Medulla oblongata (tissue), 1 donor: ENCODE data around the gene TCF12.
"Not testable (repeated sequence)": the region's sequence is repeated elsewhere in the genome, so short reads cannot be mapped to it uniquely, and the experiment has no call there.

Experiments
- DNase-seq: peaks from one replicate; pipeline ENCODE4 v3.0.0-alpha.2; 2015; ENCODE audit errors: extremely low spot score

TCF12 gene

GRCh38 chr15:56946150-56946549, 27.7 kb downstream of the TCF12 start:
- DNase-seq: no peak

DNA sequence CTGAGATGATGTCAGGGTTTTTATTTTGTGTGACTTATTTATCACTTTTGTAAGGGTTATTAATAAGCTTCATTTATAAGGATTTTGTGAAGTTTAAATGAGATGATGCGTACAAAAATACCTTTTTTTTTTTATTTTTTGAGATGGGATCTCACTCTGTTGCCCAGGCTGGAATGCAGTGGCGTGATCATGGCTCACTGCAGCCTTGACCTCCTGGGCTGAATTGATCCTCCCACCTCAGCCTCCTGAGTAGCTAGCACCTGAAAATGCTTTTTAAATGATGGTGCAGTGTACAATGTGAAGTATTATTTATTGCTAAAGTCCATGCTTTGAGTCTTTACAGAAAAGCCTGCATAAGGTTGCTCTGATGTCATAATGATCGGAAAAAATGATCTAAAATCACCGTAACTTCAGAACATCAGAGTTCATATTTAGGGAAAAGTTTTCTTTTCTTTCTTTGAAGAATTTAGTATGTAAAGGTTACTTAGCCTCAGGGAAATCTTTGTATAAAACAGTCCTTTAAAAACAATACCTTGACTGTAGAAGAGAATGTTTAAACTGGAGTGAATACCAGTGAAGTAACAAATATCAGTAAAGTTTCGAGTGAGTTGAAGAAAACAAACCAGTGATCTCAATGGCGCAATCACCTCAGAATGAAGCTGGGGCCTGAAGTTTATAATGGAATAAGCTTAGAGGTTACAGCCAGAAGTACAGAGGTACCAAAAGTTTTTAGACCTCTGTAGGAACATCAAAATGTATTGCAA, 29.7 kb downstream of the TCF12 start:
- no peak for DNase-seq

DNA sequence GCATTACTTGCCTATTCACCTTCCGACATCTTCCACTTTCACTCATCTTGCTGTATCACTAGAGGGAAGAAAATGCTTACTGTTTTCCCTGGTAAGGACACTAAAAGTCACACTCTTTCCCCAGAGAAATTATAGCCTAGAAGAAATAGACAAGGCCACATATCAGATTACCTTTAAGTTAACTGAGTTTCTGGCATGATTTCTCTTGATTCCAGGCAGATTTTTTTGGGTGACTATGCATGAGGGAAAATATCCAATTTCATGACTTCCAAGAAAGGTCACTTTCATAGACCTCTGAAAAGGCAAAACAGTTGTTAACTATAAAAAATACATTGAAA, 30.3 kb downstream of the TCF12 start:
- no peak for DNase-seq

- no peak for DNase-seq
Observed at GRCh38 chr15:56950979-56951378, 32.5 kb downstream of the TCF12 start.

DNA sequence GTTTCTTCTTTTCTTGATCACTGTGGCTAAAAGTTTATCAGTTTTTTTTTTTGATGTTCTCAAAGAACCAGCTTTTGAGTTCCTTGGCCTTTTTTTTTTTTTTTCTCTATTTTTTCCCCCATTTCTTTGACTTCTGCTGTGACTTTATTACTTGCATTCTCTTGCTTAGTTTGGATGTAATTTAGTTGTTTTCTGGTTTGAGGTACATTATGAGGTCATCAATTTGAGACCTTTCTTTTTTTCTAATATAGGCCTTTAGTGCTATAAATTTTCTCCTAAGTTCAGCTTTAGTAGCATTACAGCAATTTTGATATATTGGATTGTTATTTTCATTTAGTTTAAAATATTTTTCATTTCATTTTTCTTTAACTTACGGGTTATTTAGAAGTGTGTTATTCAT, 35.3 kb downstream of the TCF12 start:
- DNase-seq: no peak

- not testable (repeated sequence) for DNase-seq
Observed at GRCh38 chr15:56955011-56955410, 36.6 kb downstream of the TCF12 start.

DNA sequence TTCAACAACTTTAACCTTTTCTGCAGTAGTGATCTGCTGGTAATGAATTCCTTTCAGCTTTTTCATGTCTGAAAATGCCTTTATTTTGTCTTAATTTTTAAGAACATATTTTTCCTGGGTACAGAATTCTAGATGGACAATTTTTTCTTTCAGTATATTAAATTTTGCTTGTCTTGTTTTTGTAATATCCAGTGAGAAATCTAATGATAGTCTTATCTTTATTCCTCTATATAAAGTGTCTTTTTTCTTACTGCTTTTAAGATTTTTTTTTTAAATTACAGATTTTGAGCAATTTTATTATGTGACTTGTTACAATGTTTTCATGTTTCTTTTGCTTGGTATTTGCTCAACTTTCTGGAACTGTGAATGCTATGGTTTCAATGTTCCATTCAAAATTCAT, 38.1 kb downstream of the TCF12 start:
- DNase-seq: no peak

DNA sequence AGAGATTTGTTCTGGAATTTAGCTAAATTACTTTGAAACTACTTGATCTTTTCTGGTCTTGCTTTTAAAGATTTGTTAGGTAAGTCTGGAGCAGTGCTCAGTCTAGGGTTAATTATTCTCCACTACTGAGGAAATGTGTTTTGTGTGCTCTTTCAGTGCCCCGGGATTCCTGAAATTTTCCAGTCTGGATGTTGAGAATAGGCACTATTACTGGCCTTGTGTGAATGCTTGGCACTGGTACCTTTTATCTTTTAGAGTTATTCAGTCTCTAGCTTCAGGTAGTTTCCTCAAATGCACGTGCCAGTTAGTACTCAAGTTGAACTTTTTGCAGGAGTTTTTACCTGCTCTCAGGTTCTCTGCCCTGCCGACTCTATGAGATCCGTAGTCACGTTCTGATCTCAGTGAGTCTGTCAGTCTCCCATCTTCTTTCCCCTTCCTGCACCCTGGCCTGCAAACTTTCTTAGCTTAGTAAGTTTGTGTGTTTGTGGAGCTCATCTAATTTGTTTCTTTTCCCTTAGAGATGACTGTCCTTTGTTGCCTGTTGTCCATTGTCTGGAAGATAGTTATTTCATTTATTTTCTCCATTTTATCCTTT, 39.5 kb downstream of the TCF12 start:
- no peak for DNase-seq

DNA sequence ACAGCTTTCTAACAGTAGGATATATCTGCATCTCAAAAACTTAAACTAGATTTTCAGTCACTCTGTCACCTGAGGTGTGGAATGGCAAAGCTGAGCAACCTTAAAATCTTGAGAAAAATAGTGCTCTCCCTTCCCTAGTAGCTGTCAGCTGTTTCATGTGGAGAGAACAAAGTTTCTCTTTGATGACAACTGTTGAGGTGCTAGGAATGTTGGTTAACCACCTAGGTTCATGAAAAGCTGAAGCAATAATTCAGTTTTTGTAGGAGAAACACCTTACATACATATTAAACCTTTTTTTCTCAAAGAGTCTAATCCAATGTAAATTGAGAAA, 40.8 kb downstream of the TCF12 start:
- no peak for DNase-seq

- DNase-seq: no peak
Observed at GRCh38 chr15:56960116-56960515, 41.7 kb downstream of the TCF12 start.

DNA sequence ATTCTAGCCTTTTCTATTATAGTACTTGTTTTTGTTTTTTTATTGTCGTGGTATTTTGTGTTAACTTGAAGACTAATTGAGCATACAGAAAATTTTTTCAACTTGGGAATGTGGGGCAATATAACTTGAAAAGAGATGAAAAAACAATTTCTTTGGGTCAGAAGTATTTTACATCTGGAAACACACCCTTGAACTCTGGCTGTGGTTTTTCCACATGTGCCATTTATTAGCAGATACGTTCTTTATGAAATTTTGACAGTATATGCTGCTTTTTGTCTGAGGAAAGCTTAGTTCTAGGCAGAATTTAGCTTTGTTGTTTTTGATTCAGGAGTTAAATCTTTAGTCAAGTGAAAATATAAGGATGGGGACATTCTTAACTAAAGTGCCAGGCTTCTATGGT, 44.7 kb downstream of the TCF12 start:
- DNase-seq: no peak

DNA sequence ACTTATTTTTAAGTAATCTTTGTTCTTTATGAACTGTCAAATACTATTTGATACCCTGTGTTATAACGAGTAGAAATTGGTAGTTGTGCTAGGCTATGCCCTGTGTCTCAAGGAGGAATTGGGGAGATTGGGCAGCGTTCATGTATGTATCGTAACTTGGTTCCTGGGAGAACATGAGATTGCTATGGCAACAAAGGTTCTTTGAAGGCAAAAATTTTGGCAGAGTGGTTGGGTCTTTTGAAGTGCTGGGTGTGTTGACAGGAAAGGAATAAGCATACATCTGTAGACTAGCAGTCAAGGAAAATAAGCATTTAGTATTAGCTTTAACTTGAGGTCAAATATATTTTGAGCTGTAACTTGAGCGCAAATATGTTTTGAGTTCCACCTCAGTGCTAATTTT, 45.3 kb downstream of the TCF12 start:
- no peak for DNase-seq

DNA sequence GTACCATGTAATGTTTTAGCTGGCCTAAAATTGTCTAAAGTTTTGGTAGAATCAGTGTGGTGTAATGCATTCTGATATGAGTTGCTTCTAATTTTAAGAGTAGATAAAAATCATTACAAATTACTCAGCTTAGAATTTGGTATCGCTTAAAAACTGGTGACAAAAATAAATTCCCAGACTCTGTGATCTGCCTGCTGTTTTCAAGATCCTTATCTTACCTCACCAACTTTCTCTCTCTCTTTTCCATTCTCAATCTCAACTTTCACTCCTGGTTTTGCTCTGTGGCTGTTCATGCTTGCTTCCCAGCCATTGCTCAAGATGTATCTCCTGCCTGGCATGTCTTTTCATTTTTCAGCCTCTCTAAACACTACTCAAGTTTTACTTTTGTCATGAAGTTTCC, 45.7 kb downstream of the TCF12 start:
- no peak for DNase-seq

DNA sequence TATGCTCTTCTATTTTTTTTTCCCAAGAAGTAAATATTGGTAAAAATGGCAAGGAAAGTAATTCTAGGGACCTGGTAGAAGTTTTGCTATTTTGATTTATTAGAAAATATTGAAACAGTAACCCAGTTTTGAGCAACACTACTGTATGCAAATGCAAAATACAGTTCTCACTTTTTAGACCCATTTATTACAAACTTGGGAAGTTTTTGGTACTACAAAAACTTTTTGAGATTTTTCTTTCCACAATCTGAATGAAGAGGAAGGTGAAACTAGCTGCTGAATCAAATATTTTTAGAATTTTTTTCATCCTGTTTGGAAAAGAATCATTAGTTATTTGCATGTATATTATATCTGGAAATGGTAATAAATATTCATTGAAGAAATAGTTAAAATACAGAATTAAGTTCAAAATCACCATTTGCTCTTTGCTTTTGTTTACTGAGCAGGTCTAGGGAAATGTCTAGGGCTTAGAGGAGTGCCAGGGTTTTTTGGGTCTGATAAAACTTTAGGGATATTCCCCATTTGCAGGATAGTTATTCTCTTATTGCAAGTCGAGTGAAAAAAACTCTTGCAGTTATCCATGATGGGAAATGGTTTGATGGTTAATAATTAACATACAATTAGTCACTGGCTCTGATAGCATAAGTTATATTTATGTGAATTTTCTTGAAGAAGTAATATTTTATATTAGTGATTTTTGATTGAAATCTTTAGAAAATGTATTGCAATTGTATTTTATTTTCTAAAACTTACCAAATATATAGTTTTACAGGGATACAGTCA, 47.0 kb downstream of the TCF12 start:
- DNase-seq: no peak

DNA sequence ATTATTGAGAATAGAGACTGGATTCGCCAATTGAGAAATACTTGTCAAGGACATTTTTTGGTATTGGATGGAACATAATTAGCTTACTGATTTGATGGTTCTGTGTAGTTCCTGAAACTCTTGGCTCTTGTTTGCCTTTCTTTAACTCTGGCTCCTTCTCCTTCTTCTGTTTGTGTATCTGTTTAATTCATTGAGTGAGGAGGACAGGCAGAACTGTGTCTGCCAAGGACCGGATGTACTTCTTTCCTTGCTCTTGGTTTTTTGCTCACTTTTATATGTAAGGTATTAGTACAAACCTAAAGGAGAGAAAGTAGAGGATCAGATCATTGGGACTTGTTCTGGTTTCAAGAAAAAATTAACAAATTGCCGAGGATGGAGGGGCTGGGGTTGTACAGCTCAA, 48.9 kb downstream of the TCF12 start:
- DNase-seq: no peak

- no peak for DNase-seq
Observed at GRCh38 chr15:56968256-56968655, 49.8 kb downstream of the TCF12 start.

GRCh38 chr15:56968821-56969220, 50.4 kb downstream of the TCF12 start:
- DNase-seq: no peak

GRCh38 chr15:56969265-56969895, 50.9 kb downstream of the TCF12 start:
- DNase-seq: no peak

GRCh38 chr15:56971571-56971970, 53.1 kb downstream of the TCF12 start:
- DNase-seq: no peak

GRCh38 chr15:56972016-56972415, 53.6 kb downstream of the TCF12 start:
- no peak for DNase-seq

DNA sequence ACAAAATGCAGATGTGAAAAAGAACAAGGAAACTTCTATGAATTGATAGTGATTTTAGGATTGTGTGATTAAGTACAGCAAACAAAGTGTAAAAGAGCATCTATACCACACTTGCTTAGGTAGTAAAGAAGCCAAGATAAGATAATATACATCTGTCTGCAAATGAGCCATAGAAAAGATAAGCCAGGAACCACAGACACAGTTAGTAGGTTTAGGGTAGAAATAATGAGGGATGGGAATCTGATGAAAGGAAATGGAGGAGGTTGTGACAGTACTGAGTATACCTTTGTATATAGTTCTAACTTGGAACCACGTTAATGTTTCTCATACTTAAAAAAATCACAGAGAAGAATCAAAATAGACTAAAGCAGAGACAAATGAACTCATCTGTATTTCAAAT, 54.0 kb downstream of the TCF12 start:
- no peak for DNase-seq

DNA sequence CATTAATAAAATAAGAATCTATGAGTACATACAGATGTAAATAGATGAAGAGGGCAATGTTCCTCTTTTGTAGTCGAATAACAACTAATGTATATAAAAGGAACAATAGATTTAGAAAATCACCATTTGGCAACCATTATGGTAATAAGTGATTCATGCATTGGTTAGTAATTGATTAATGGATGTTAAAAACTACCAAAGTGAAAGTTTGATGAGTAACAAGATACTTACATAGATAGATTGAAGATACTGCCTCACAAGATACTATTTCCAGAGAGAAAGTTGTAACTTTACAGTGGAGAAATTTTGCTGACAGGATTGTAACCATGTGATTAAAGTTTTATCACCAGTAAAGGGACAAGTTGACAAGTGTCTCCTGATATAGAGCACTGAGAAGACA, 55.0 kb downstream of the TCF12 start:
- DNase-seq: no peak

- DNase-seq: no peak
Observed at GRCh38 chr15:56977232-56977631, 58.8 kb downstream of the TCF12 start.
